Measurements from ENCODE around the gene AP3B1.

The AP3B1 gene

GRCh38 chr5:78269088-78269703 lies 25.3 kb downstream of the AP3B1 start:
- DNase-seq: no peak
- no peak overlapping the region for H3K27ac ChIP-seq (ENCODE audit: low read depth, low read length)
- peaks cover 1% of the 10 kb centered on the region for H3K36me3 ChIP-seq (ENCODE audit: control insufficient read depth, insufficient read depth, low read length)
- H2BK120ac ChIP-seq (ENCODE audit: low read depth, low read length): no peak overlapping the region
- no peaks in the 10 kb centered on the region for H3K27me3 ChIP-seq (ENCODE audit: insufficient read depth, low read length, poor library complexity)
- H3K4me3 ChIP-seq (ENCODE audit: low read length): no peak overlapping the region
- H3K9ac ChIP-seq (ENCODE audit: low read length): no peak overlapping the region
- H2AK5ac ChIP-seq (ENCODE audit: low read length): no peak overlapping the region
- H4K8ac ChIP-seq (ENCODE audit: low read depth, low read length): no peak overlapping the region
- H3K56ac ChIP-seq (ENCODE audit: low read length): no peak overlapping the region
- H3K23ac ChIP-seq (ENCODE audit: low read length): no peak overlapping the region
- H3K4me1 ChIP-seq (ENCODE audit: control insufficient read depth, low read depth, low read length): no peaks in the 10 kb centered on the region
- peaks cover 3% of the 10 kb centered on the region for H3K79me2 ChIP-seq (ENCODE audit: control insufficient read depth, insufficient read depth, low read length)
- no peak overlapping the region for H3K4me2 ChIP-seq (ENCODE audit: low read length)
- H3K4ac ChIP-seq (ENCODE audit: low read depth, low read length): no peak overlapping the region
- no peak overlapping the region for H3K18ac ChIP-seq (ENCODE audit: low read length)
- H4K5ac ChIP-seq (ENCODE audit: low read length): no peak overlapping the region
- no peak overlapping the region for H2BK5ac ChIP-seq (ENCODE audit: low read length)
- no peaks in the 10 kb centered on the region for H3K79me1 ChIP-seq (ENCODE audit: low read length)
- H2BK15ac ChIP-seq (replicated peaks; ENCODE audit: low read depth): no peak overlapping the region

GRCh38 chr5:78268356-78268755 lies 26.1 kb downstream of the AP3B1 start:
- Histone ChIP-seq H2BK15ac (replicated peaks; ENCODE audit: low read depth) (no peak overlapping the region), H3K9ac (ENCODE audit: low read length) (no peak overlapping the region), H4K8ac (ENCODE audit: low read depth, low read length) (no peak overlapping the region), H3K79me1 (ENCODE audit: low read length) (no peaks in the 10 kb centered on the region), H2AK5ac (ENCODE audit: low read length) (no peak overlapping the region), H2BK5ac (ENCODE audit: low read length) (no peak overlapping the region), H3K79me2 (ENCODE audit: control insufficient read depth, insufficient read depth, low read length) (peaks cover under 1% of the 10 kb centered on the region), H3K4ac (ENCODE audit: low read depth, low read length) (no peak overlapping the region), H3K4me3 (ENCODE audit: low read length) (no peak overlapping the region), H3K27ac (ENCODE audit: low read depth, low read length) (no peak overlapping the region), H3K18ac (ENCODE audit: low read length) (no peak overlapping the region), H3K4me2 (ENCODE audit: low read length) (no peak overlapping the region), H2BK120ac (ENCODE audit: low read depth, low read length) (no peak overlapping the region), H3K56ac (ENCODE audit: low read length) (no peak overlapping the region), H3K27me3 (ENCODE audit: insufficient read depth, low read length, poor library complexity) (no peaks in the 10 kb centered on the region), H4K5ac (ENCODE audit: low read length) (no peak overlapping the region), H3K36me3 (ENCODE audit: control insufficient read depth, insufficient read depth, low read length) (peaks cover 1% of the 10 kb centered on the region), H3K4me1 (ENCODE audit: control insufficient read depth, low read depth, low read length) (no peaks in the 10 kb centered on the region), H3K23ac (ENCODE audit: low read length) (no peak overlapping the region)
- WGBS (ENCODE audit: extremely low coverage, insufficient coverage, low lambda C conversion rate): no CpG with 5 or more reads among the region's 2 CpGs
- DNase-seq: no peak

GRCh38 chr5:78265163-78265562 lies 29.3 kb downstream of the AP3B1 start:
- Histone ChIP-seq H4K5ac (ENCODE audit: low read length) (no peak overlapping the region), H2AK5ac (ENCODE audit: low read length) (no peak overlapping the region), H3K4me3 (ENCODE audit: low read length) (no peak overlapping the region), H3K36me3 (ENCODE audit: control insufficient read depth, insufficient read depth, low read length) (peaks cover 1% of the 10 kb centered on the region), H3K9ac (ENCODE audit: low read length) (no peak overlapping the region), H3K4ac (ENCODE audit: low read depth, low read length) (no peak overlapping the region), H4K8ac (ENCODE audit: low read depth, low read length) (no peak overlapping the region), H2BK15ac (replicated peaks; ENCODE audit: low read depth) (no peak overlapping the region), H3K18ac (ENCODE audit: low read length) (no peak overlapping the region), H3K23ac (ENCODE audit: low read length) (no peak overlapping the region), H3K4me2 (ENCODE audit: low read length) (no peak overlapping the region), H3K56ac (ENCODE audit: low read length) (no peak overlapping the region), H2BK120ac (ENCODE audit: low read depth, low read length) (no peak overlapping the region), H3K4me1 (ENCODE audit: control insufficient read depth, low read depth, low read length) (no peaks in the 10 kb centered on the region), H3K27ac (ENCODE audit: low read depth, low read length) (no peak overlapping the region), H3K79me1 (ENCODE audit: low read length) (no peaks in the 10 kb centered on the region), H2BK5ac (ENCODE audit: low read length) (no peak overlapping the region), H3K27me3 (ENCODE audit: insufficient read depth, low read length, poor library complexity) (no peaks in the 10 kb centered on the region), H3K79me2 (ENCODE audit: control insufficient read depth, insufficient read depth, low read length) (no peaks in the 10 kb centered on the region)
- no CpG with 5 or more reads among the region's 2 CpGs for WGBS (ENCODE audit: extremely low coverage, insufficient coverage, low lambda C conversion rate)
- no peak for DNase-seq

- Histone ChIP-seq H3K4ac (ENCODE audit: low read depth, low read length) (no peak overlapping the region), H2BK15ac (replicated peaks; ENCODE audit: low read depth) (no peak overlapping the region), H4K8ac (ENCODE audit: low read depth, low read length) (no peak overlapping the region), H3K4me2 (ENCODE audit: low read length) (no peak overlapping the region), H3K56ac (ENCODE audit: low read length) (no peak overlapping the region), H3K27me3 (ENCODE audit: insufficient read depth, low read length, poor library complexity) (no peaks in the 10 kb centered on the region), H3K36me3 (ENCODE audit: control insufficient read depth, insufficient read depth, low read length) (peaks cover 1% of the 10 kb centered on the region), H3K79me2 (ENCODE audit: control insufficient read depth, insufficient read depth, low read length) (no peaks in the 10 kb centered on the region), H3K79me1 (ENCODE audit: low read length) (no peaks in the 10 kb centered on the region), H3K4me3 (ENCODE audit: low read length) (no peak overlapping the region), H3K23ac (ENCODE audit: low read length) (no peak overlapping the region), H4K5ac (ENCODE audit: low read length) (no peak overlapping the region), H3K27ac (ENCODE audit: low read depth, low read length) (no peak overlapping the region), H3K18ac (ENCODE audit: low read length) (no peak overlapping the region), H2BK5ac (ENCODE audit: low read length) (no peak overlapping the region), H2BK120ac (ENCODE audit: low read depth, low read length) (no peak overlapping the region), H3K9ac (ENCODE audit: low read length) (no peak overlapping the region), H3K4me1 (ENCODE audit: control insufficient read depth, low read depth, low read length) (no peaks in the 10 kb centered on the region), H2AK5ac (ENCODE audit: low read length) (no peak overlapping the region)
- no CpG with 5 or more reads among the region's 1 CpG for WGBS (ENCODE audit: extremely low coverage, insufficient coverage, low lambda C conversion rate)
- no peak for DNase-seq
These were observed 29.9 kb downstream of the AP3B1 start for GRCh38 chr5:78264600-78264999.

- H3K27me3 ChIP-seq (ENCODE audit: insufficient read depth, low read length, poor library complexity): no peaks in the 10 kb centered on the region
- WGBS (ENCODE audit: extremely low coverage, insufficient coverage, low lambda C conversion rate): no CpG with 5 or more reads among the region's 2 CpGs
These were observed 33.7 kb downstream of the AP3B1 start for GRCh38 chr5:78260771-78261170.

GRCh38 chr5:78253201-78253600 lies 41.3 kb downstream of the AP3B1 start:
- Histone ChIP-seq H3K27me3 (ENCODE audit: insufficient read depth, low read length, poor library complexity) (no peaks in the 10 kb centered on the region), H2BK15ac (replicated peaks; ENCODE audit: low read depth) (no peak overlapping the region), H3K56ac (ENCODE audit: low read length) (no peak overlapping the region), H3K27ac (ENCODE audit: low read depth, low read length) (no peak overlapping the region), H2BK5ac (ENCODE audit: low read length) (no peak overlapping the region), H3K79me1 (ENCODE audit: low read length) (peaks cover 2% of the 10 kb centered on the region), H3K4me1 (ENCODE audit: control insufficient read depth, low read depth, low read length) (no peaks in the 10 kb centered on the region), H3K18ac (ENCODE audit: low read length) (no peak overlapping the region), H3K9ac (ENCODE audit: low read length) (no peak overlapping the region), H2AK5ac (ENCODE audit: low read length) (no peak overlapping the region), H4K8ac (ENCODE audit: low read depth, low read length) (no peak overlapping the region), H3K79me2 (ENCODE audit: control insufficient read depth, insufficient read depth, low read length) (no peaks in the 10 kb centered on the region), H3K23ac (ENCODE audit: low read length) (no peak overlapping the region), H3K36me3 (ENCODE audit: control insufficient read depth, insufficient read depth, low read length) (no peaks in the 10 kb centered on the region), H3K4me3 (ENCODE audit: low read length) (no peak overlapping the region), H2BK120ac (ENCODE audit: low read depth, low read length) (no peak overlapping the region), H4K5ac (ENCODE audit: low read length) (no peak overlapping the region), H3K4me2 (ENCODE audit: low read length) (no peak overlapping the region), H3K4ac (ENCODE audit: low read depth, low read length) (no peak overlapping the region)
- WGBS (ENCODE audit: extremely low coverage, insufficient coverage, low lambda C conversion rate): no CpG with 5 or more reads among the region's 3 CpGs
- DNase-seq: no peak

More at GRCh38 chr5:78260771-78261170, 33.7 kb downstream of the AP3B1 start:
- no peak overlapping the region for H3K4ac ChIP-seq (ENCODE audit: low read depth, low read length)
- H3K18ac ChIP-seq (ENCODE audit: low read length): no peak overlapping the region
- no peaks in the 10 kb centered on the region for H3K79me1 ChIP-seq (ENCODE audit: low read length)
- H3K4me1 ChIP-seq (ENCODE audit: control insufficient read depth, low read depth, low read length): no peaks in the 10 kb centered on the region
- H3K27ac ChIP-seq (ENCODE audit: low read depth, low read length): no peak overlapping the region
- H3K56ac ChIP-seq (ENCODE audit: low read length): no peak overlapping the region
- no peak overlapping the region for H3K23ac ChIP-seq (ENCODE audit: low read length)
- H2BK5ac ChIP-seq (ENCODE audit: low read length): no peak overlapping the region
- H3K4me3 ChIP-seq (ENCODE audit: low read length): no peak overlapping the region
- DNase-seq: no peak
- no peak overlapping the region for H4K5ac ChIP-seq (ENCODE audit: low read length)
- no peak overlapping the region for H2BK15ac ChIP-seq (replicated peaks; ENCODE audit: low read depth)
- no peak overlapping the region for H3K9ac ChIP-seq (ENCODE audit: low read length)
- H3K4me2 ChIP-seq (ENCODE audit: low read length): no peak overlapping the region
- no peak overlapping the region for H2BK120ac ChIP-seq (ENCODE audit: low read depth, low read length)
- H3K36me3 ChIP-seq (ENCODE audit: control insufficient read depth, insufficient read depth, low read length): peaks cover 1% of the 10 kb centered on the region
- no peaks in the 10 kb centered on the region for H3K79me2 ChIP-seq (ENCODE audit: control insufficient read depth, insufficient read depth, low read length)
- H2AK5ac ChIP-seq (ENCODE audit: low read length): no peak overlapping the region
- H4K8ac ChIP-seq (ENCODE audit: low read depth, low read length): no peak overlapping the region

All from mesendoderm (in vitro differentiated cells).